A673 (cell line): ENCODE data around the gene BANF1.

Source experiments
- EZH2 ChIP-seq: fragments of 200-600 bp; sonication (generic); IDR thresholded peaks from 2 replicates; pipeline ENCODE4 v1.6.1; 2017; ENCODE audit warnings: borderline replicate concordance, low read depth, mild to moderate bottlenecking, mixed read lengths, antibody characterized with exemption, low read length; ENCODE audit not compliant: poor library complexity, severe bottlenecking
- TF ChIP-seq, protein P1 (sequence below): fragments of 300-800, 200-600 bp; sonication (generic); conservative IDR thresholded peaks from 2 replicates; pipeline ENCODE4 v1.5.1; 2017; ENCODE audit warnings: low read depth, mild to moderate bottlenecking, antibody characterized with exemption, low read length, moderate library complexity, mixed read lengths

DNA sequence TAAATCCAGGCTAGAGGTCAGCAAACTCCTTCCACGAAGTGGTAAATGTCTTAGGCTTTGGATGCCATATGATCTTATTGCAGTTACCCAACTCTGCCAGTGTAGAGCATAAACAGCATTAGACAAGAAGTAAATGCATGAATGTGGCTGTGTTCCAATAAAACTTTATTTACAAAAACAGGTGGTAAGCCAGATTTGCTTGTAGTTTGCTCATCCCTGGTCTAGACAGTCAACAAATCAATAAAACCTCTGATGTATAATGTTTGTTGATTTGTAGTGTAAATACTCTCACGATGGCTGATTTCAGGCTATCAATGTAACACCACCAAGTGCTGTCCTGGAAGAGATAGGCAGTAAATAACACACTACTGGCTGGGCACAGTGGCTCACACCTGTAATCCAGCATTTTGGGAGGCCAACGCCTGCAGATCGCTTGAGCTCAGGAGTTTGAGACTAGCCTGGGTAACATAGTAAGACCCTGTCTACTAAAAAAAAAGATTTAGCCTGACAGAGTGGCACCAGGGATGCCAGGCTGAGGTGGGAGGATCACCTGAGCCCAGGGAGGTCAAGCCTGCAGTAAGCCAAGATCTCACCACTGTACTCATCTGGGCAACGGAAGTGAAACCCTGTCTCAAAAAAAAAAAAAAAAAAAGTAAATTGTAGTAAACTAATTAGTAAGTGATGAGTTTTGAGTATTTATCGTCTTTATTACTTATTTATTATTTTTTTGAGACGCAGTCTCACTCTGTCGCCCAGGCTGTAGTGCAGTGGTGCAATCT, 30.8 kb downstream of the BANF1 start:
- no peak for TF ChIP-seq EZH2
- TF ChIP-seq, protein P1, sequence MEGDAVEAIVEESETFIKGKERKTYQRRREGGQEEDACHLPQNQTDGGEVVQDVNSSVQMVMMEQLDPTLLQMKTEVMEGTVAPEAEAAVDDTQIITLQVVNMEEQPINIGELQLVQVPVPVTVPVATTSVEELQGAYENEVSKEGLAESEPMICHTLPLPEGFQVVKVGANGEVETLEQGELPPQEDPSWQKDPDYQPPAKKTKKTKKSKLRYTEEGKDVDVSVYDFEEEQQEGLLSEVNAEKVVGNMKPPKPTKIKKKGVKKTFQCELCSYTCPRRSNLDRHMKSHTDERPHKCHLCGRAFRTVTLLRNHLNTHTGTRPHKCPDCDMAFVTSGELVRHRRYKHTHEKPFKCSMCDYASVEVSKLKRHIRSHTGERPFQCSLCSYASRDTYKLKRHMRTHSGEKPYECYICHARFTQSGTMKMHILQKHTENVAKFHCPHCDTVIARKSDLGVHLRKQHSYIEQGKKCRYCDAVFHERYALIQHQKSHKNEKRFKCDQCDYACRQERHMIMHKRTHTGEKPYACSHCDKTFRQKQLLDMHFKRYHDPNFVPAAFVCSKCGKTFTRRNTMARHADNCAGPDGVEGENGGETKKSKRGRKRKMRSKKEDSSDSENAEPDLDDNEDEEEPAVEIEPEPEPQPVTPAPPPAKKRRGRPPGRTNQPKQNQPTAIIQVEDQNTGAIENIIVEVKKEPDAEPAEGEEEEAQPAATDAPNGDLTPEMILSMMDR: no peak
